ENCODE results near the gene HSD17B12. TPM values are rescaled to one million over a fixed set of nuclear protein-coding genes. Genes with fewer than 3 reads are reported as not detected.

HSD17B12 gene
- total and polyA plus RNA-seq, 2 of the 13 experiments (the other 11 are each of a cell fraction or from before 2014, with no cell fraction given): 50.3 to 117 TPM

GRCh38 chr11:43784301-43784700 lies 103.8 kb downstream of the HSD17B12 start:
- H4K20me1 ChIP-seq (ENCODE audit: insufficient read depth, low read length): 0 out of 2 replicates have a peak, but pooled peaks cover 4% of the 10 kb centered on the region
- no peak overlapping the region for H3K4me2 ChIP-seq (ENCODE audit: low read depth, low read length)
- H2AFZ ChIP-seq (ENCODE audit: low read length): no peak overlapping the region
- ChIA-PET CTCF (ENCODE audit: low intra/inter-chr PET ratio, low total read pairs) (no interaction called here), POLR2A (no interaction called here)
- no peaks in the 10 kb centered on the region for H3K27me3 ChIP-seq (ENCODE audit: control insufficient read depth in 1 of 2, insufficient read depth in 2 of 2, low read length in 2 of 2)
- FAIRE-seq (no peak), DNase-seq (ENCODE audit: low spot score) (no peak), ATAC-seq (no peak)
- no peak overlapping the region for H3K4me3 ChIP-seq (replicated peaks in 1 of 3; ENCODE audit: insufficient read depth in 1 of 3, low read depth in 2 of 3, low read length in 3 of 3)
- H3K9me3 ChIP-seq (ENCODE audit: low read length): no peaks in the 10 kb centered on the region
- H3K27ac ChIP-seq (ENCODE audit: extremely low read length, insufficient read depth, low read length): no peak overlapping the region
- TF ChIP-seq DR1 (CRISPR knock-in tag; IDR thresholded peaks at IDR 0.05) (no peak), HIVEP1 (CRISPR knock-in tag; IDR thresholded peaks at IDR 0.05) (no peak), ZNF639 (CRISPR knock-in tag; conservative IDR thresholded peaks at IDR 0.05) (no peak), ZBTB26 (CRISPR knock-in tag; IDR thresholded peaks at IDR 0.05; ENCODE audit: borderline replicate concordance) (no peak), HNRNPLL (IDR thresholded peaks at IDR 0.05; ENCODE audit: low read depth, low read length, poor library complexity, severe bottlenecking) (no peak), NFIB (CRISPR knock-in tag; IDR thresholded peaks at IDR 0.05; ENCODE audit: borderline replicate concordance) (no peak), CHD2 (IDR thresholded peaks at IDR 0.05; ENCODE audit: low read depth, low read length) (no peak), ZNF75D (CRISPR knock-in tag; IDR thresholded peaks at IDR 0.05; ENCODE audit: borderline replicate concordance) (no peak), SNAPC5 (CRISPR knock-in tag; IDR thresholded peaks at IDR 0.05; ENCODE audit: borderline replicate concordance) (no peak), ZNF350 (CRISPR knock-in tag; IDR thresholded peaks at IDR 0.05; ENCODE audit: borderline replicate concordance, low read depth) (no peak), TAF15 (IDR thresholded peaks at IDR 0.05; ENCODE audit: low read depth, low read length, poor library complexity, severe bottlenecking) (no peak), ZFX (CRISPR knock-in tag; IDR thresholded peaks at IDR 0.05; ENCODE audit: low read depth) (no peak)
- in situ Hi-C loops (cut with HindIII; ENCODE audit: extremely low pct_ligation_motif_present, low pct_unique_long_range_greater_than_20kb) (no loop called here), intact Hi-C loops (cut with micrococcal nuclease; ENCODE audit: unreplicated experiment) (no loop called here)
- H3K4me1 ChIP-seq (ENCODE audit: insufficient read depth, low read length): no peaks in the 10 kb centered on the region
- peaks cover 0 to 16% of the 10 kb centered on the region in 2 experiments; a peak in 3 of 5 replicates for H3K36me3 ChIP-seq (replicated peaks in 1 of 2; ENCODE audit: control insufficient read depth in 1 of 2, insufficient read depth in 2 of 2, low read length in 2 of 2)
- H3K79me2 ChIP-seq (ENCODE audit: insufficient read depth, low read length): peaks cover 17% of the 10 kb centered on the region
- WGBS (ENCODE audit: low lambda C conversion rate): 89% methylated on average over 1 of the region's 1 CpG
- no peak overlapping the region for H3K9ac ChIP-seq (ENCODE audit: insufficient read depth, low read depth, low read length)
- BruUV-seq (replicated peaks): no TSS peak
